Measurements from ENCODE around the gene NCDN. TPM values are rescaled to one million over a fixed set of nuclear protein-coding genes. Genes with fewer than 3 reads are reported as not detected.

NCDN gene
- total RNA-seq, 1 donor from 2014 or later, result 26.1 TPM

- no peaks in the 10 kb centered on the region for H3K4me1 ChIP-seq
- no peak overlapping the region for H3K4me3 ChIP-seq
- no peak overlapping the region for H3K27ac ChIP-seq (replicated peaks)
- intact Hi-C loops (cut with micrococcal nuclease), result no loop called here
- DNase-seq, result no peak
- H3K27me3 ChIP-seq (ENCODE audit: low read depth), result no peaks in the 10 kb centered on the region
- no peaks in the 10 kb centered on the region for H3K36me3 ChIP-seq
- H3K9me3 ChIP-seq (replicated peaks), result peaks cover 34% of the 10 kb centered on the region
- TF ChIP-seq CTCF (IDR thresholded peaks at IDR 0.05; ENCODE audit: borderline replicate concordance), result no peak
These were observed 38.2 kb upstream of the NCDN start for GRCh38 chr1:35519432-35519831.

GRCh38 chr1:35524106-35524505 is 33.5 kb upstream of the NCDN start:
- no peak for DNase-seq
- H3K4me1 ChIP-seq, result no peaks in the 10 kb centered on the region
- no peaks in the 10 kb centered on the region for H3K27me3 ChIP-seq (ENCODE audit: low read depth)
- intact Hi-C loops (cut with micrococcal nuclease), result no loop called here
- no peaks in the 10 kb centered on the region for H3K36me3 ChIP-seq
- no peak overlapping the region for H3K4me3 ChIP-seq
- H3K9me3 ChIP-seq (replicated peaks), result no peaks in the 10 kb centered on the region
- no peak overlapping the region for H3K27ac ChIP-seq (replicated peaks)
- TF ChIP-seq CTCF (IDR thresholded peaks at IDR 0.05; ENCODE audit: borderline replicate concordance), result no peak

GRCh38 chr1:35530168-35530567 is 27.4 kb upstream of the NCDN start:
- H3K4me3 ChIP-seq, result no peak overlapping the region
- peaks cover 11% of the 10 kb centered on the region for H3K36me3 ChIP-seq
- no peaks in the 10 kb centered on the region for H3K27me3 ChIP-seq (ENCODE audit: low read depth)
- intact Hi-C loops (cut with micrococcal nuclease), result no loop called here
- peaks cover 45% of the 10 kb centered on the region for H3K4me1 ChIP-seq
- H3K9me3 ChIP-seq (replicated peaks), result peaks cover 7% of the 10 kb centered on the region
- no peak for TF ChIP-seq CTCF (IDR thresholded peaks at IDR 0.05; ENCODE audit: borderline replicate concordance)
- DNase-seq, result no peak
- H3K27ac ChIP-seq (replicated peaks), result no peak overlapping the region

DNA sequence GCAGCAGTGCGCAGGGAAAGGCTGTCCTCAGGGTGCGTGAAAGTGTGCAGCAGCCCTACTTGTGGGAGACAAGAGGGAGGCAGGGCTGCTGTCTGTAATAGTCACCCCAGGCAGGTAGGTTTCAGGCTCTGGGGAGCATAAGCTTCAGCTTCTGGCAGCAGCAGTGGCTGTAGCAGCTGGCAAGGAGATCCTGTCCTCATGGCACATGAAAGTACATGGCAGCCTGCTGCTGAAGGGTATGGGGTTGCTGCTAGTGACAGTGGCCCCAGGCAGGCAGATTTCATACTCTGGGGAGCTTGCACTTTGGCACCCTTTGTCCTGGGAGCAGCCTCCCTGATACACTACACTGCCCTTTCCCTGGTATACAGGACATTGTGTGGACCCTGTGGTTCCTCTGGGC is 26.7 kb upstream of the NCDN start:
- H3K36me3 ChIP-seq, result peaks cover 11% of the 10 kb centered on the region
- no peaks in the 10 kb centered on the region for H3K27me3 ChIP-seq (ENCODE audit: low read depth)
- DNase-seq, result no peak
- peak overlapping the region; percentile 72 for H3K27ac ChIP-seq (replicated peaks)
- H3K9me3 ChIP-seq (replicated peaks), result peaks cover 7% of the 10 kb centered on the region
- TF ChIP-seq CTCF (IDR thresholded peaks at IDR 0.05; ENCODE audit: borderline replicate concordance), result no peak
- intact Hi-C loops (cut with micrococcal nuclease), result no loop called here
- peaks cover 53% of the 10 kb centered on the region for H3K4me1 ChIP-seq
- H3K4me3 ChIP-seq, result no peak overlapping the region

GRCh38 chr1:35531368-35531767 is 26.2 kb upstream of the NCDN start:
- intact Hi-C loops (cut with micrococcal nuclease), result no loop called here
- Histone ChIP-seq H3K9me3 (replicated peaks) (peaks cover 7% of the 10 kb centered on the region), H3K27ac (replicated peaks) (peak overlapping the region; percentile 72), H3K4me3 (no peak overlapping the region), H3K27me3 (ENCODE audit: low read depth) (no peaks in the 10 kb centered on the region), H3K4me1 (peaks cover 57% of the 10 kb centered on the region), H3K36me3 (peaks cover 11% of the 10 kb centered on the region)
- no peak for DNase-seq
- TF ChIP-seq CTCF (IDR thresholded peaks at IDR 0.05; ENCODE audit: borderline replicate concordance), result no peak
